Anterior cingulate cortex (tissue), 58 donors: ENCODE measurements around the gene GNA15.

Experiments
- DNase-seq, 58 donors: peaks; one replicate each; lab custom pipeline; 2025; lab: John Stamatoyannopoulos, UW

The GNA15 gene

DNA sequence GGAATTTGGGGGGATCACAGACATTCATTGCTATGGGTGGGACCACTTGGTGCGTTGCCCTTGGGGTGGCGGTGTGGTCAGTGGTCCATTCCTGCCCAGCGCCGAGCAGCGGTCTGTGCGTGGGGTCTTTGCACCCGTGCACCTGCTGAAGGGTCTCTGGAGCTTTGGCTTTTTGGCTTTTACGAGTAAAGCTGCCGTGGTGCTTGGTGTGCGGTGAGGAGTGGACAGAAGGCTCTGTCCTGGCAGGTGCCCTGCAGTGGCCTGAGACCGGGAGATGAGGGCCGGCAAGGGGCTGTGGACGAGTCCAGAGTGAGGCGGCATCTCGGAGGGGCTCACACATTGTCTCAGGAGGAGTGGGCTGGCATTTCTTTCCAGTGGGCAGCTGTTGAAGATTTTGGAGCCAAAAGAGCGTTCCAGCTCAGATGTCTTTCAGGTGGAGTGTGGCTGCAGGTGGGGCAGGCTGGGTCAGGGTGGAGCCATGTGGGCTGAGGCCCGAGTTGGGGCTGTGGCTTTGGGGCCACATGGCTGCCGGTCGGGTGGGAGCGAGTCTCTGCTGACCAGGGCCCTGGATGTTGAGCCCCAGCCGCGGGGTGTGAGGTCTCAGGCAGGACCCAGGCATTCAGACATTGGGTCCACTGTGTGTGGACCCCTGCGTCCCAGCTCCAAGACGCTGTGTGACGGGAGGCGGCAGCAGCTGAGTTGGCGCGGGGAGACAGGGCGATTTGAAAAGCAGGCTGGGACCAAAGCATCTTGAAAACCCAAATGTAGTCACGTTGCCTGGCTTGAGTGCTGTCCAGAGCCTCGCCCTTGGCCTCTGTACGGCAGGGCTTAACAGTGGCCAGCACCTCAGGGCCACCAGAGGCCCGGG, 30.0 kb upstream of the GNA15 start:
- DNase-seq: no peak

- DNase-seq: no peak
Measured at GRCh38 chr19:3106509-3107141, 29.2 kb upstream of the GNA15 start.

- DNase-seq: no peak
Measured at GRCh38 chr19:3107658-3108057, 28.2 kb upstream of the GNA15 start.

- peak in 16 of 58 donors; percentile 3 to 58 (median 22) for DNase-seq
Measured at GRCh38 chr19:3108775-3109174, 27.1 kb upstream of the GNA15 start.

DNA sequence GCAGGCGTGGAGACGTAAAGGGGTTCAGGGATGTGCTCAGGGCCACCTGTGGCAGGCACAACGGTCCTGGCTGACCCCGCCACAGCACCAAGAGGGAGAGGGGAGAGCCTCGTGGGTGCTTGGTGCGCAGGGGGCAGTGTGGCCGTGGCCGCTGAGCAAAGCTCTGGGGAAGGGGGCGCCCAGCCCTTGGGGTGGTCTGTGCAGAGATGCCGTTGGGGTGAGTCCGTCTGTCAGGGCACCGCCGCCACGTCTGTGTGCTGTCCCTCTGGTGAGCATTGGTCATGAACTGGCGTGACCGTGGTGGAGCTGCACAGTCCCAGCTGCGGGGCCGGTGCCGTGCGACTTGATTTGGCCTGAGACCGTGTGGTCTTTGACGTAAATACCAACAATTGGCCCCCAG, 26.3 kb upstream of the GNA15 start:
- no peak for DNase-seq

GRCh38 chr19:3110126-3110825, 25.6 kb upstream of the GNA15 start:
- no peak for DNase-seq

DNA sequence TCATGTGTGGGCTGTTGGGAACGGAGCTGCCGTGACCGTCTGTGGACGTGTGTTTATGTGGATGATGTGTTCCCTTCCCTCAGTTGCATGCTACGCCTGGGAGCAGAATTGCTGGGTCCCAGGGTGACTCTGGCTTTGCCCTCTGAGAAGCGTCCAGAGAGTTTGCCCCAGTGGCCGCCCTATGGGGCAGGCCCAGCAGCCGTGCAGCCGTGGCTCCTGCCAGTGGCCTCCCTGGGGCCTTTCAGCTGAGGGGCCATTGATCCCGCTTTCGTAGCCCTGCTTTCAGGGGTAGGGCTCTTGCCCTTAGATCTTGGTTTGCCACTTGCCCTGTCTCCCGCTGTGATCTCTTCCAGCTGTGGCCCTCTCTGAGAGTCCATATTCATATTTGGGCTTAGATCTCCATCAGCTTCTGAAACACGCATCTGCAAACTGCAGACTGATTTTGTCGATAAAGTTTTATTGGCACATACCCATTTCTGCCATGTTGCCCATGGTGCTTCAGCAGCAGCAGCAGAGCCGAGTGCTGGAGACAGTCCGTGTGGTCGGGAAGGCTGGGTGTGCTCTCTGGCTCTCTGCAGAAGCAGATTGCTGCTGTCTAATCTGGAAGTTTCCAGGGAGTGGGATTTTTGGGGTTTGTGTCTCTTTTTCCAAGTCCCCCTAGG, 24.1 kb upstream of the GNA15 start:
- no peak for DNase-seq

GRCh38 chr19:3112375-3113099, 23.3 kb upstream of the GNA15 start:
- no peak for DNase-seq

GRCh38 chr19:3113100-3114017, 22.5 kb upstream of the GNA15 start:
- DNase-seq: no peak

DNA sequence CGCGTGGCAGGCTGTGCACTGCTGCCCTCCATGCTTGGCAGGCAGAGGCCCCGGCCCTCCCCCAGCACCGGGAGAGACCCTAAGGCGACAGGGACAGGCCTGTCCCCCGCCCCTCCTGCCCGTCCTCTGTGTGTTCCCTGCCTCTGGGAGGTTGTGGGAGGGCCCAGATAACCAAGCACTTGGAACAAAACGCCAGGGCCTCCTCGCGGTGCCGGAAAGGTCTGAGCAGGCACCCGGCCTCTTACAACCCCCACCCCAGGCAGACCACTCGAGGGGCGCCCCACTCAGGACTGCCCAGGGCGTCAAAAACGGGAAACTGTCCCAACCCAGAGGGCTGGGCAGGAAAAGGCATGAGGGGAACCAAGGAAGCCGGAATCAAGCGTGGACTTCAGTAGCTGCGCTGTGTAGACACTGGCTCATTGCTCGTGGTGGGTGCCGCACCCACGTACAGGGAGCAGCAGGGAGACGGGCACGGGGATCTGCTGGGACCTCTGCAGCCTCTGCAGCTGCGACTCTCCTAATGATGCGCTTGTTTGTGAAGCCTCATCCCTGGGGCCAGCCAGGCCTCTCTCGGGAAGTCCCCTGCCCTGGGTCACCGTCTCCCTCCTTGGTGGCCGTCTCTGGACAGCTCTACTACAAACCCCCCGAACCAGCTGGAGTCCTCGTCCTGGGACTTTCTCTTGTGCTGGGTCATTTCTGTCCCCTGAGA, 21.7 kb upstream of the GNA15 start:
- DNase-seq: no peak

DNA sequence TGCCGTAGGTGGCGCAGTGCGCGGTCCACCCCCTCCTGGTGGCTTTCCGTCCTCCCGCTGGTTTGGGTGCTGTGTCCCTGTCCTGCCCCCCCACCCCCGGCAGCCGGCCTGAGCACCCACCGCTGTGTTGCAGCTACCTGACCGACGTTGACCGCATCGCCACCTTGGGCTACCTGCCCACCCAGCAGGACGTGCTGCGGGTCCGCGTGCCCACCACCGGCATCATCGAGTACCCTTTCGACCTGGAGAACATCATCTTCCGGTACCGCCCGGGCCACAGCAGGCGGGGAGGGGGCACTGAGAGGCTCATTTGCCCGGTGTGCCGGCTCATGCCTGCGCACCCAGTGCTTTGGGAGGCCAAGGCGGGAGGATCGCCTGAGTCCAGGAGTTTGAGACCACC, 21.0 kb upstream of the GNA15 start:
- DNase-seq: no peak

DNA sequence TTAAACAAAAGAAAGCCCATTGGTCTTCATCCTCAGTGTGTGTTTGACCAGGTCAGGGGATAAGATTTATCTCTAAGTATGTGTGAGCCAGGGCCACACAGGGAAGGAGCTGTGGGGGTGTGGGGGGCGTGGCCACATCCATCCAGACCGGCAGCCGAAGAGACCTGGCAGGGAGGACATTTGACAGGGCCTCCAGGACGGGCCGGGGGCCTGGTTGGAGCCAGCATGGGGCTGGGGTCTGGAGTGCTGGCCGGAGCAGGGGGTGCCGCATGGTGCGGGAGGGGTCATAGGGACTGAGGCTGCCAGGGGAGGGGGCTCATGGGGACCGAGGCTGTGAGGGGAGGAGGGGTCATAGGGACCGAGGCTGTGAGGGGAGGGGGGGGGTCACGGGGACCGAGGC, 20.4 kb upstream of the GNA15 start:
- no peak for DNase-seq

DNA sequence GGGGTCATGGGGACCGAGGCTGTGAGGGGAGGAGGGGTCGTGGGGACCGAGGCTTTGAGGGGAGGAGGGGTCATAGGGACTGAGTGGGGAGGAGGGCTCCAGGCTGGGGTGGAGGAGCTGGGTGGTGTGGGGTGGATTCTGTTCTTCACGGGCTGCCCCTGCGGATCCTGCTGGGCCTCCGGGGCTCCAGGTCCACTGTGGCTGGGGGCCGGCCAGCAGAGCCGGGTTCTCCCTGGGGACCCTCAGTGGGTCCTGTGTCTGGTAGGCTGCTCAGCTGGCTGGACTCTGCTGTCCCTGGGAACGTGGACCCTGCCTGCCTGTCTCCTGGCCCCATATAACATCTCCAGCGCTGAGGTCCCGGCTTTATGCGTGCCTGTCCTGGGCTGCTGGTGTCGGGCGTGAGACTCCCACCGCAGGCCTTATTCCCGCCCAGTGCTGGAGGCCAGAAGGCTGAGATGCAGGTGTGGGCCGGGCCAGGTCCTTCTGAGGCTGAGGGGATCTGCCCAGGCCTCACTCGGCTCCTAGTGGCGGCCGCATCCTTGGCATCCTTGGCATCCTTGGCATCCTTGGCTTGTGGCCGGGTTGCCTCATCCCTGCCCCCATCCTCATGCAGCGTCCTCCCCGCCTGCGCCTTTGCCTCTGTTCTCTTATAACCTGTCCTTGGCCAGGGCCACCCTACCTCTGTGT, 19.8 kb upstream of the GNA15 start:
- no peak for DNase-seq

GRCh38 chr19:3116621-3117020, 19.2 kb upstream of the GNA15 start:
- DNase-seq: no peak

DNA sequence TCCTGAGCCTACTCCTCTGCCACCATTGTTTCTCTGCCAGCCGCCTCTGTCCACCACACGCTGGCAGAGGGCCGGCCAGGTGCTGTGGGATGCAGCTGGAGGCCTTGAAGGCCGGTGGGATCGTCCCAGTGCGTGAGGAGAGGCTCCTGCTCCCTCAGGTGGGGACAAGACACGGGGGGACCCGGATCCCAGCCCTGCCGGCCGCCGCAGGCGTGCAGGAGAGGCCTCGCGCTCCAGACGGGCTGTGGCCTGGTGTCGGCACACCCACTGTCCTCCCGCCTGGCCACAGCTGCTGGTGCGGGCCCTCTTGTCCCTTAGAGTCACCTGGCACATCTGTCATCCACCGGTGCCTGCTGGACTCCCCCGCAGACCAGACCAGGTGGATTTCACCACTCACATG, 18.1 kb upstream of the GNA15 start:
- DNase-seq: no peak

DNA sequence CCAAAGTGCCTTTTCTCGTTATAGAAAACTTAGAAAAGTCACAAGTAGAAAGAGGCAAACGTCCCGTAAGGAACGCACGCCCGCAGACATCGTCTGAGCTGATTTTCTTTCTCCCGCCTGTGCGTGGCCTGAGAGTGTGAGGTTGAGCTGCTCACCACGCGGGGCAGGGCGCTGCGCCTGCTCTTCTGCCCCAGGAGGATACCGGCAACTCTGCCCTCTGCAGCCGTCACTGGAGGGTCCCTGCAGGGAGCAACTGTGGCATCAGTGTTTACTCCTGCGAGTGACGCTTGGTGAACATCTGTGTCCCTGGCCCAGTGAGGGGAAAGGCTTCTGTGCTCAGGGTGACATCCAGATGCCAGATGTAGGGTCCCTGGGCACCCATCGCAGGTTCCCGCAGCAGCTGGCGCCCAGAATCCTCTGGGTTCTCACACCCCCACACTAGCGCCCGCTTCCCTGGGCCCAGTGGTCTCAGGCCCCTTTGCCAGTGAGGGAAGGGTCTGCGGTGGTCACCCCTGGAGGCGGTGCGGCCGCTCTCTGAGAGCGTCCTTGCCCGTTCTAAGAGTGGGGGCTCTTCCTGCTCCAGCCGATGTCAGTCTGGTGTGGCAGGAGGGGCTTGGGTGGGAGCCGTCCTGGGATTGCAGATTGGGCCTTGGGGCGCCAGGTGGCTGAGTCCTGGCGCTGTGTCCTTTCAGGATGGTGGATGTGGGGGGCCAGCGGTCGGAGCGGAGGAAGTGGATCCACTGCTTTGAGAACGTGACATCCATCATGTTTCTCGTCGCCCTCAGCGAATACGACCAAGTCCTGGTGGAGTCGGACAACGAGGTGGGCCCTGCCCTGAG, 17.4 kb upstream of the GNA15 start:
- no peak for DNase-seq

- no peak for DNase-seq
Measured at GRCh38 chr19:3119071-3119595, 16.7 kb upstream of the GNA15 start.
